HepG2 (cell line): ENCODE data around the gene SLC22A31. TPM values are rescaled to one million over a fixed set of nuclear protein-coding genes. Genes with fewer than 3 reads are reported as not detected.

Experiments used
- ATAC-seq: fragments of 200-7000 bp; cut with Tn5 transposase; 3 replicates; pipeline ENCODE4 v1.9.1; 2020; ENCODE audit warnings: mild to moderate bottlenecking, moderate library complexity
- BruUV-seq: library from RNA; stranded (reverse); fragments of 400-500 nt; replicated peaks from 2 replicates; lab custom pipeline; 2021; lab: Mats Ljungman, UMichigan
- CTCF ChIA-PET: fragments of 300-600 bp; formaldehyde crosslinking; extraction: SDS; loops from one replicate; lab custom pipeline; 2021; ENCODE audit warnings: low total read pairs, inconsistent platforms, low intra/inter-chr PET ratio; lab: Yijun Ruan, JAX
- POLR2A ChIA-PET: fragments of 350-600 bp; sonication (Branson Sonifier 250); formaldehyde crosslinking; loops from one replicate; lab custom pipeline; 2020; ENCODE audit warnings: antibody characterized with exemption, inconsistent platforms; lab: Yijun Ruan, JAX
- DNase-seq: peaks from one replicate; pipeline ENCODE4 v3.0.0-alpha.2; 2015; ENCODE audit warnings: low spot score
- FAIRE-seq: peaks from 3 replicates; lab custom pipeline; 2011; peaks lifted over from hg19 to GRCh38; lab: Jason Lieb, UNC
- H2AFZ ChIP-seq: one replicate; pipeline ENCODE4 v1.6.1; 2011; ENCODE audit warnings: low read length, inconsistent platforms
- H3K27ac ChIP-seq: fragments of 300-600 bp; 3 replicates; pipeline ENCODE4 v1.8.0; 2011; ENCODE audit warnings: mixed run types, mild to moderate bottlenecking, mixed read lengths, low read length, inconsistent platforms; ENCODE audit not compliant: insufficient read depth; ENCODE audit errors: extremely low read length
- H3K27me3 ChIP-seq, 2 experiments: fragments of 200-600 bp in 1 of 2; 2 replicates in 1 of 2; 3 replicates in 1 of 2; pipeline versions ENCODE4 v1.6.0 to v1.8.0; 2011; ENCODE audit warnings: low read length in 2 of 2, mild to moderate bottlenecking in 2 of 2, moderate library complexity in 2 of 2, inconsistent platforms in 1 of 2; ENCODE audit not compliant: insufficient read depth in 2 of 2, control insufficient read depth in 1 of 2
- H3K36me3 ChIP-seq, 2 experiments: fragments of 200-600 bp in 1 of 2; replicated peaks in 1 of 2; 2 replicates in 1 of 2; 3 replicates in 1 of 2; pipeline versions ENCODE4 v1.5.1 to v1.8.0; 2011; ENCODE audit warnings: low read length in 2 of 2, inconsistent platforms in 1 of 2; ENCODE audit not compliant: insufficient read depth in 2 of 2, control insufficient read depth in 1 of 2
- H3K4me1 ChIP-seq: 2 replicates; pipeline ENCODE4 v1.5.1; 2012; ENCODE audit warnings: low read length, inconsistent platforms; ENCODE audit not compliant: insufficient read depth
- H3K4me2 ChIP-seq: 2 replicates; pipeline ENCODE4 v1.6.0; 2011; ENCODE audit warnings: low read depth, low read length, inconsistent platforms
- H3K4me3 ChIP-seq, 3 experiments: fragments of 200-600 bp in 1 of 3; sonication (generic), shearing (Covaris generic) in 1 of 3; replicated peaks in 1 of 3; 2 replicates each; pipeline ENCODE4 v1.5.1; 2011 to 2016; ENCODE audit warnings: low read length in 3 of 3, inconsistent platforms in 2 of 3, low read depth in 2 of 3, mild to moderate bottlenecking in 2 of 3, control low read depth in 1 of 3, mixed read lengths in 1 of 3; ENCODE audit not compliant: insufficient read depth in 1 of 3
- H3K79me2 ChIP-seq: one replicate; pipeline ENCODE4 v1.6.1; 2011; ENCODE audit warnings: low read length, inconsistent platforms; ENCODE audit not compliant: insufficient read depth
- H3K9ac ChIP-seq: 2 replicates; pipeline ENCODE4 v1.6.0; 2011; ENCODE audit warnings: mild to moderate bottlenecking, low read depth, low read length, inconsistent platforms; ENCODE audit not compliant: insufficient read depth
- H3K9me3 ChIP-seq: 2 replicates; pipeline ENCODE4 v1.5.1; 2012; ENCODE audit warnings: mild to moderate bottlenecking, low read length
- H4K20me1 ChIP-seq: 2 replicates; pipeline ENCODE4 v1.6.0; 2011; ENCODE audit warnings: inconsistent platforms, mild to moderate bottlenecking, low read length, moderate library complexity; ENCODE audit not compliant: insufficient read depth
- BORCS8-MEF2B ChIP-seq: sonication (generic); formaldehyde crosslinking; IDR thresholded peaks from 2 replicates; pipeline ENCODE4 v1.8.0; 2022; ENCODE audit warnings: mild to moderate bottlenecking, missing genetic modification reagents
- CSRNP1 ChIP-seq: sonication (generic); formaldehyde crosslinking; IDR thresholded peaks from 2 replicates; pipeline ENCODE4 v1.8.1; 2023; ENCODE audit warnings: mild to moderate bottlenecking, missing genetic modification reagents
- ETV5 ChIP-seq: IDR thresholded peaks from 2 replicates; pipeline ENCODE4 v1.6.1; 2018; ENCODE audit warnings: missing biosample characterization, missing genetic modification reagents, inconsistent platforms, borderline replicate concordance
- HNF4A ChIP-seq: sonication (generic); formaldehyde crosslinking; IDR thresholded peaks from 2 replicates; pipeline ENCODE4 v1.4.0; 2020; ENCODE audit warnings: missing genetic modification reagents
- NCOA1 ChIP-seq: sonication (generic); formaldehyde crosslinking; IDR thresholded peaks from 2 replicates; pipeline ENCODE4 v1.9.0; 2021; ENCODE audit warnings: missing genetic modification reagents
- NFIB ChIP-seq: sonication (generic); formaldehyde crosslinking; IDR thresholded peaks from 2 replicates; pipeline ENCODE4 v1.9.0; 2021; ENCODE audit warnings: missing genetic modification reagents, mild to moderate bottlenecking, borderline replicate concordance
- PCBP2 ChIP-seq: fragments of 200-400 bp; formaldehyde crosslinking; optimal IDR thresholded peaks from 2 replicates; pipeline ENCODE3; 2018; ENCODE audit warnings: low read length, low read depth; ENCODE audit not compliant: poor library complexity, severe bottlenecking
- RAD21 ChIP-seq: fragments of 450-650 bp; formaldehyde crosslinking; IDR thresholded peaks from 2 replicates; pipeline ENCODE4 v1.5.0; 2020; ENCODE audit warnings: mild to moderate bottlenecking
- RNF2 ChIP-seq: fragments of 450-650 bp; conservative IDR thresholded peaks from 2 replicates; pipeline ENCODE4 v1.6.1; 2016; ENCODE audit warnings: low read depth
- SAP130 ChIP-seq: IDR thresholded peaks from 2 replicates; pipeline ENCODE4 v1.6.1; 2016; ENCODE audit warnings: low read depth
- SRY ChIP-seq: sonication (generic); formaldehyde crosslinking; IDR thresholded peaks from 2 replicates; pipeline ENCODE4 v1.8.0; 2022; ENCODE audit warnings: mild to moderate bottlenecking, missing genetic modification reagents
- STAG1 ChIP-seq: sonication (generic); formaldehyde crosslinking; IDR thresholded peaks from 2 replicates; pipeline ENCODE4 v1.4.0; 2020; ENCODE audit warnings: missing genetic modification reagents
- TRIM22 ChIP-seq: fragments of 450-650 bp; IDR thresholded peaks from 2 replicates; pipeline ENCODE4 v1.6.1; 2017
- TRIM24 ChIP-seq: sonication (generic); formaldehyde crosslinking; IDR thresholded peaks from 2 replicates; pipeline ENCODE4 v1.8.0; 2022; ENCODE audit warnings: mild to moderate bottlenecking, missing genetic modification reagents
- ZNF263 ChIP-seq: sonication (generic); formaldehyde crosslinking; IDR thresholded peaks from 2 replicates; pipeline ENCODE4 v1.4.0; 2020; ENCODE audit warnings: missing genetic modification reagents
- ZNF614 ChIP-seq: IDR thresholded peaks from 2 replicates; pipeline ENCODE4 v1.6.1; 2018; ENCODE audit warnings: missing biosample characterization, missing genetic modification reagents, inconsistent platforms, borderline replicate concordance
- ZNF660 ChIP-seq: sonication (generic); formaldehyde crosslinking; IDR thresholded peaks from 2 replicates; pipeline ENCODE4 v1.5.1; 2020; ENCODE audit warnings: mild to moderate bottlenecking, low read depth, missing genetic modification reagents, borderline replicate concordance
- WGBS: methylation state at CpG from one replicate; pipeline ENCODE4 v1.1.6; 2017; ENCODE audit warnings: low lambda C conversion rate; 5-methylcytosine and 5-hydroxymethylcytosine counted together
- in situ Hi-C: cut with HindIII; loops from 2 replicates; pipeline ENCODE4 v1.10.0; 2017; ENCODE audit warnings: low pct_unique_long_range_greater_than_20kb; ENCODE audit not compliant: extremely low pct_ligation_motif_present
- intact Hi-C: fragments of 100-400 bp; cut with micrococcal nuclease; formaldehyde crosslinking; loops from one replicate; pipeline ENCODE4 v1.10.0; 2022; ENCODE audit not compliant: unreplicated experiment
- polyA plus RNA-seq, 8 experiments: library from polyadenylated mRNA; depleted of rRNA in 3 of 8; stranded (reverse) in 7 of 8; unstranded in 1 of 8; fragments of >200 nt; fragmentation: Illumina TruSeq in 4 of 8; extraction: Trizol in 4 of 8; gene quantifications; 2 replicates each; pipeline versions ENCODE4 v1.2.1 to v1.2.3, GENCODE V29; 2011 to 2016; ENCODE audit warnings: low read depth in 4 of 8, missing spikeins in 1 of 8, mixed read lengths in 1 of 8; ENCODE audit not compliant: insufficient read depth in 1 of 8
- total RNA-seq, 5 experiments: library from RNA; depleted of rRNA; stranded (reverse); fragments of >200 nt; fragmentation: Illumina TruSeq; extraction: Trizol; gene quantifications; 2 replicates each; pipeline ENCODE4 v1.2.3, GENCODE V29; 2016; ENCODE audit warnings: low read depth in 1 of 5
- TF ChIP-seq, protein P1 (sequence below): sonication (generic); formaldehyde crosslinking; IDR thresholded peaks from 2 replicates; pipeline ENCODE4 v1.5.0; 2020; ENCODE audit warnings: mild to moderate bottlenecking, missing genetic modification reagents, moderate library complexity

Gene SLC22A31
- total and polyA plus RNA-seq, 2 of the 13 experiments (the other 11 are each of a cell fraction or from before 2014, with no cell fraction given), result 67.3 to 83.3 TPM

DNA sequence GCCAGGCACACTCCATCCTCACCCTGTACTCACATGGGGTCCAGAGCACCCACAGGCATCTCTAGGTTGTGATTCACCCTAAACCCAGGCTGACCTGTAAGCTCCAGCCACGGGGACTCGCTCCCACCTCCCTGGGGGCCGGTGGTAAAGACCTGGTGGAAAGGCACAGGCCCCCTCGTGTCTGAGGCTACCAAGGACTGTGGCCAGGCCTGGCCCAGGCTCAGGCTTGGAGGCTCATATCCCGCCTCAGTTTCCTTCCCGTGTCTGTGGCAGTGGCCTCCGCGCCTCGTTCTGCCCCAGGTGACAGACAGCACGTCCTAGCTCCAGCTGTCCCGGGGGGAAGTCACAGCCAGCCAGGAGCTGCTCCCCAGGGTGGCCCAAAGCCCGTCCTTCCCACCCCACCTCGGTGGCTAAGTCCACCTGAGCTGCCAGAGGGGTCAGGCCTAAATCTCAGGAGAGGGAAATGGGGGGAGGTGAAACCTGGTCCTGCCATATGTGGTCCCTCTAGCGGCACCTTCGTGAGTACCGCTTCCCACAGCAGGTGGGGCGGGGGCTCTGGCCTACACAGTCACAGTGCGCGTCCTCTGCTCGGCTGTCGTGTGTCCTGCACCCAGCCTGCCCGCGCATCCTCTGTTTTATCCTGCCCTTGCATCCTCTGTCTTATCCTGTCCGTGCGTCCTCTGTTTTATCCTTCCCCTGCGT lies 16.2 kb downstream of the SLC22A31 start (continued):
- TF ChIP-seq BORCS8-MEF2B (CRISPR knock-in tag), result 0 out of 2 replicates have a peak, but pooled peaks have one; percentile 30
- TF ChIP-seq, all 625 proteins: peak for 19

DNA sequence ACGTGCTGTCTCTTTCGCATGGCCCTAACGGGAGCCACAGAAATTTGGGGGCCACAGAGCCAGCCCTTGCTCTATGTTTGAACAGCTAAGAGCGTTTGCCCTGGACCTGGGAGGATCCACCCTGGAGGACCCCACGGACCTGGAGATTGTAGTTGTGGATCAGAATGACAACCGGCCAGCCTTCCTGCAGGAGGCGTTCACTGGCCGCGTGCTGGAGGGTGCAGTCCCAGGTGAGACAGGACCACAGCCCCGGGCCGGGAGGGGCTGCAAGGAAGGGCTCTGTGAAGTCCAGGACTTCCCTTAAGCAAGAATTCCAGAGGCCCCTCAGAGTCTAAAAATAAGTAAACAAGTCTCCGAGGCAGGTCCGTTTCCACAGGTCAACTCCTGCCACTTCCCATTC lies 16.9 kb downstream of the SLC22A31 start:
- no peak overlapping the region for H3K27ac ChIP-seq
- intact Hi-C loops, result no loop called here
- no peak overlapping the region for H3K9ac ChIP-seq
- CTCF ChIA-PET, result interaction anchor here (1.8 kb wide), 1 partner anchor 33 kb away, joined by 6 read pairs; no protein-coding TSS in a partner anchor
- FAIRE-seq (no peak), DNase-seq (no peak), ATAC-seq (peak; percentile 12)
- H3K36me3 ChIP-seq, result no peaks in the 10 kb centered on the region
- POLR2A ChIA-PET, result interaction anchor here (1.3 kb wide), 1 partner anchor 12 kb away, joined by 4 read pairs; the partner anchor contains the start of gene CDH15
- WGBS, result 3% methylated on average over 9 of the region's 13 CpGs
- H3K79me2 ChIP-seq, result no peaks in the 10 kb centered on the region
- H3K4me3 ChIP-seq, result no peak overlapping the region
- in situ Hi-C loops, result no loop called here
- peaks cover 21% of the 10 kb centered on the region for H4K20me1 ChIP-seq
- H2AFZ ChIP-seq, result no peak overlapping the region
- H3K4me2 ChIP-seq, result no peak overlapping the region
- peaks cover 19% of the 10 kb centered on the region for H3K4me1 ChIP-seq
- H3K27me3 ChIP-seq, result peaks cover 20 to 55% of the 10 kb centered on the region in 2 experiments
- H3K9me3 ChIP-seq, result no peaks in the 10 kb centered on the region
- BruUV-seq, result no TSS peak
- TF ChIP-seq HNF4A (CRISPR knock-in tag) (no peak), CSRNP1 (peak; percentile 63; the same call in 1 of the 2 replicates), RAD21 (CRISPR knock-in tag) (no peak; the same call in 1 of the 2 replicates), ETV5 (CRISPR knock-in tag) (0 out of 2 replicates have a peak, but pooled peaks have one; percentile 10), ZNF660 (CRISPR knock-in tag) (no peak), ZNF263 (CRISPR knock-in tag) (peak; percentile 74), NFIB (0 out of 2 replicates have a peak, but pooled peaks have one; percentile 43), RNF2 (no peak), STAG1 (peak; percentile 57), TRIM24 (CRISPR knock-in tag) (no peak), NCOA1 (0 out of 2 replicates have a peak, but pooled peaks have one; percentile 16), PCBP2 (no peak), SAP130 (CRISPR knock-in tag) (0 out of 2 replicates have a peak, but pooled peaks have one; percentile 19), SRY (CRISPR knock-in tag) (no peak), ZNF614 (no peak), TRIM22 (no peak)
- TF ChIP-seq, protein P1, sequence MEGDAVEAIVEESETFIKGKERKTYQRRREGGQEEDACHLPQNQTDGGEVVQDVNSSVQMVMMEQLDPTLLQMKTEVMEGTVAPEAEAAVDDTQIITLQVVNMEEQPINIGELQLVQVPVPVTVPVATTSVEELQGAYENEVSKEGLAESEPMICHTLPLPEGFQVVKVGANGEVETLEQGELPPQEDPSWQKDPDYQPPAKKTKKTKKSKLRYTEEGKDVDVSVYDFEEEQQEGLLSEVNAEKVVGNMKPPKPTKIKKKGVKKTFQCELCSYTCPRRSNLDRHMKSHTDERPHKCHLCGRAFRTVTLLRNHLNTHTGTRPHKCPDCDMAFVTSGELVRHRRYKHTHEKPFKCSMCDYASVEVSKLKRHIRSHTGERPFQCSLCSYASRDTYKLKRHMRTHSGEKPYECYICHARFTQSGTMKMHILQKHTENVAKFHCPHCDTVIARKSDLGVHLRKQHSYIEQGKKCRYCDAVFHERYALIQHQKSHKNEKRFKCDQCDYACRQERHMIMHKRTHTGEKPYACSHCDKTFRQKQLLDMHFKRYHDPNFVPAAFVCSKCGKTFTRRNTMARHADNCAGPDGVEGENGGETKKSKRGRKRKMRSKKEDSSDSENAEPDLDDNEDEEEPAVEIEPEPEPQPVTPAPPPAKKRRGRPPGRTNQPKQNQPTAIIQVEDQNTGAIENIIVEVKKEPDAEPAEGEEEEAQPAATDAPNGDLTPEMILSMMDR, result peak; percentile 66
